K562 (cell line): Measurements from ENCODE around the gene PRDM16. TPM values are rescaled to one million over a fixed set of nuclear protein-coding genes. Genes with fewer than 3 reads are reported as not detected.

Experiments used
- ARID4B ChIP-seq: sonication (generic); formaldehyde crosslinking; IDR thresholded peaks from 2 replicates; pipeline ENCODE4 v1.8.0; 2022; ENCODE audit warnings: mild to moderate bottlenecking, missing genetic modification reagents
- BACH1 ChIP-seq: fragments of 200-800 bp; sonication (Bioruptor generic); IDR thresholded peaks from 2 replicates; pipeline ENCODE4 v1.6.1; 2016; ENCODE audit warnings: missing genetic modification characterization, missing compliant biosample characterization
- BMI1 ChIP-seq: fragments of 150-350 bp; IDR thresholded peaks from 2 replicates; pipeline ENCODE4 v1.6.1; 2014; ENCODE audit warnings: low read length
- CTBP1 ChIP-seq: fragments of 450-650 bp; IDR thresholded peaks from 2 replicates; pipeline ENCODE4 v1.6.1; 2016; ENCODE audit warnings: borderline replicate concordance
- HDAC8 ChIP-seq: fragments of 450-650 bp; IDR thresholded peaks from 2 replicates; pipeline ENCODE4 v1.6.1; 2016; ENCODE audit warnings: mild to moderate bottlenecking, missing genetic modification characterization, moderate library complexity, missing compliant biosample characterization
- JUNB ChIP-seq: fragments of 450-650 bp; formaldehyde crosslinking; conservative IDR thresholded peaks from 2 replicates; pipeline ENCODE4 v1.4.0; 2020; ENCODE audit warnings: mild to moderate bottlenecking
- L3MBTL2 ChIP-seq: fragments of 450-650 bp; IDR thresholded peaks from 2 replicates; pipeline ENCODE4 v1.6.1; 2016; ENCODE audit warnings: mild to moderate bottlenecking, moderate library complexity
- NCOR1 ChIP-seq: fragments of 450-650 bp; IDR thresholded peaks from 2 replicates; pipeline ENCODE4 v1.6.1; 2016; ENCODE audit warnings: mild to moderate bottlenecking, moderate library complexity
- PCBP2 ChIP-seq: fragments of 200-400 bp; formaldehyde crosslinking; IDR thresholded peaks from 2 replicates; pipeline ENCODE4 v1.6.1; 2018; ENCODE audit warnings: low read length, low read depth, mild to moderate bottlenecking, moderate library complexity; ENCODE audit not compliant: poor library complexity, severe bottlenecking
- SMAD3 ChIP-seq: fragments of 450-650 bp; formaldehyde crosslinking; conservative IDR thresholded peaks from 2 replicates; pipeline ENCODE4 v1.4.0; 2020; ENCODE audit warnings: mild to moderate bottlenecking
- SMAD4 ChIP-seq: fragments of 250-450 bp; sonication (Bioruptor Pico); conservative IDR thresholded peaks from 2 replicates; pipeline ENCODE4 v1.8.0; 2021; ENCODE audit warnings: inconsistent platforms, mild to moderate bottlenecking, moderate library complexity
- SMC3 ChIP-seq: conservative IDR thresholded peaks from 2 replicates; pipeline ENCODE4 v1.6.1; 2011; ENCODE audit warnings: low read depth, low read length, improper control_type of control experiment; ENCODE audit not compliant: insufficient read depth
- SRF ChIP-seq, 2 experiments: fragments of 250-450, 450-650 bp in 1 of 2; sonication (Bioruptor Pico) in 1 of 2; sonication (generic) in 1 of 2; formaldehyde crosslinking; IDR thresholded peaks; 2 replicates each; pipeline versions ENCODE4 v1.5.0 to v1.5.1; 2020 to 2022; ENCODE audit warnings: mild to moderate bottlenecking in 1 of 2, missing genetic modification reagents in 1 of 2
- STAG1 ChIP-seq: sonication (generic); formaldehyde crosslinking; IDR thresholded peaks from 2 replicates; pipeline ENCODE4 v1.5.0; 2020; ENCODE audit warnings: missing genetic modification reagents, borderline replicate concordance
- TBL1XR1 ChIP-seq, 2 experiments: IDR thresholded peaks; 2 replicates each; pipeline ENCODE4 v1.6.1; 2012; ENCODE audit warnings: improper control_type of control experiment in 2 of 2, low read length in 2 of 2, mild to moderate bottlenecking in 1 of 2
- ZNF644 ChIP-seq: fragments of 200-800 bp; sonication (Bioruptor generic); IDR thresholded peaks from 2 replicates; pipeline ENCODE4 v1.6.1; 2016; ENCODE audit warnings: low read depth, missing genetic modification characterization, missing compliant biosample characterization
- ZNF79 ChIP-seq: fragments of 250-450 bp; sonication (Bioruptor Pico); IDR thresholded peaks from 2 replicates; pipeline ENCODE4 v1.4.0; 2020; ENCODE audit warnings: low read depth, mild to moderate bottlenecking, moderate library complexity
- polyA plus RNA-seq, 8 experiments: library from polyadenylated mRNA; depleted of rRNA in 4 of 8; stranded (reverse) in 5 of 8; unstranded in 3 of 8; fragments of >200 nt; fragmentation: Nextera tagmentation in 2 of 8; fragmentation: Illumina TruSeq in 1 of 8; extraction: Ambion mirVana in 2 of 8; extraction: Trizol in 1 of 8; gene quantifications; 2 replicates each; pipeline versions ENCODE4 v1.2.1 to v1.2.3, GENCODE V29; 2011 to 2014; ENCODE audit warnings: inconsistent platforms in 1 of 8, missing spikeins in 1 of 8
- total RNA-seq, 7 experiments: library from RNA; depleted of rRNA in 6 of 7; stranded (reverse); fragments of >200 nt in 6 of 7; fragmentation: Illumina TruSeq in 2 of 7; extraction: Trizol in 2 of 7; gene quantifications; 2 replicates each; pipeline versions ENCODE4 v1.2.1 to v1.2.3, GENCODE V29; 2011 to 2021; ENCODE audit warnings: low replicate concordance in 1 of 7
- TF ChIP-seq, protein P1 (sequence below): fragments of 450-650 bp; IDR thresholded peaks from 2 replicates; pipeline ENCODE4 v1.7.0; 2016; ENCODE audit warnings: borderline replicate concordance
- TF ChIP-seq, protein P2 (sequence below): fragments of 450-650 bp; IDR thresholded peaks from 2 replicates; pipeline ENCODE4 v1.6.1; 2016; ENCODE audit warnings: borderline replicate concordance

PRDM16 gene
- total and polyA plus RNA-seq, 9 of the 15 experiments (the other 6 are each of a cell fraction or from before 2014, with no cell fraction given) = 0.10 to 0.27 TPM; not detected in 7

DNA sequence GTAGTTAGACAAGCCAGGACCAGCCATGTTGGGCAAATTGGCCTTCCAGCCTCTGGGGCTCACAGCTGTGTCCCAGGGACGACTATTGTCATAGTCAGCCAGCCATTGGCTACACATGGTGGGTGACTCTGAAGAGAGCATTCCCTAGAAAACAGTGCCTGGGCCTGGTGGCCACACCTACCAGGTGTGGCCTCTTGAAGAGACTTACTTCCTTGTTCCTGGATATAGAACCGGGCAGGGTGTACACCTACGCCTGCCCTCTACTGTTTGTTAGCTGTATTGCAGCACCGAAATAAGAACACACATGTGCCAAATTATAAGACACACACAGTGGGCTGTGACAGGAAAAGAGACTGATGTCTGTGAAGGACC is 250.9 kb downstream of the PRDM16 start (continued):
- TF ChIP-seq ARID4B (CRISPR knock-in tag) (no peak), SMAD3 (no peak), CTBP1 (no peak), L3MBTL2 (peak; percentile 51), HDAC8 (tag) (no peak), SMAD4 (no peak), ZNF644 (no peak), NCOR1 (no peak), BMI1 (no peak), SMC3 (peak; percentile 66), SRF (CRISPR knock-in tag; IDR thresholded peaks at IDR 0.05) (no peak), PCBP2 (no peak), BACH1 (tag) (no peak), TBL1XR1 (IDR thresholded peaks at IDR 0.05; ENCODE audit: low read length in 2 of 2) (no peak), ZNF79 (CRISPR knock-in tag) (no peak), JUNB (CRISPR knock-in tag) (no peak), STAG1 (CRISPR knock-in tag) (no peak)
- TF ChIP-seq, protein P1, sequence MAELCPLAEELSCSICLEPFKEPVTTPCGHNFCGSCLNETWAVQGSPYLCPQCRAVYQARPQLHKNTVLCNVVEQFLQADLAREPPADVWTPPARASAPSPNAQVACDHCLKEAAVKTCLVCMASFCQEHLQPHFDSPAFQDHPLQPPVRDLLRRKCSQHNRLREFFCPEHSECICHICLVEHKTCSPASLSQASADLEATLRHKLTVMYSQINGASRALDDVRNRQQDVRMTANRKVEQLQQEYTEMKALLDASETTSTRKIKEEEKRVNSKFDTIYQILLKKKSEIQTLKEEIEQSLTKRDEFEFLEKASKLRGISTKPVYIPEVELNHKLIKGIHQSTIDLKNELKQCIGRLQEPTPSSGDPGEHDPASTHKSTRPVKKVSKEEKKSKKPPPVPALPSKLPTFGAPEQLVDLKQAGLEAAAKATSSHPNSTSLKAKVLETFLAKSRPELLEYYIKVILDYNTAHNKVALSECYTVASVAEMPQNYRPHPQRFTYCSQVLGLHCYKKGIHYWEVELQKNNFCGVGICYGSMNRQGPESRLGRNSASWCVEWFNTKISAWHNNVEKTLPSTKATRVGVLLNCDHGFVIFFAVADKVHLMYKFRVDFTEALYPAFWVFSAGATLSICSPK = no peak
- TF ChIP-seq, protein P2, sequence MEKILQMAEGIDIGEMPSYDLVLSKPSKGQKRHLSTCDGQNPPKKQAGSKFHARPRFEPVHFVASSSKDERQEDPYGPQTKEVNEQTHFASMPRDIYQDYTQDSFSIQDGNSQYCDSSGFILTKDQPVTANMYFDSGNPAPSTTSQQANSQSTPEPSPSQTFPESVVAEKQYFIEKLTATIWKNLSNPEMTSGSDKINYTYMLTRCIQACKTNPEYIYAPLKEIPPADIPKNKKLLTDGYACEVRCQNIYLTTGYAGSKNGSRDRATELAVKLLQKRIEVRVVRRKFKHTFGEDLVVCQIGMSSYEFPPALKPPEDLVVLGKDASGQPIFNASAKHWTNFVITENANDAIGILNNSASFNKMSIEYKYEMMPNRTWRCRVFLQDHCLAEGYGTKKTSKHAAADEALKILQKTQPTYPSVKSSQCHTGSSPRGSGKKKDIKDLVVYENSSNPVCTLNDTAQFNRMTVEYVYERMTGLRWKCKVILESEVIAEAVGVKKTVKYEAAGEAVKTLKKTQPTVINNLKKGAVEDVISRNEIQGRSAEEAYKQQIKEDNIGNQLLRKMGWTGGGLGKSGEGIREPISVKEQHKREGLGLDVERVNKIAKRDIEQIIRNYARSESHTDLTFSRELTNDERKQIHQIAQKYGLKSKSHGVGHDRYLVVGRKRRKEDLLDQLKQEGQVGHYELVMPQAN = no peak
